Activated T-cell treated with anti-CD3 and anti-CD28 coated beads, Interleukin-2, amount 50 U/mL, for 72 hours (primary cell): ENCODE results near the gene PCSK6. TPM values are rescaled to one million over a fixed set of nuclear protein-coding genes. Genes with fewer than 3 reads are reported as not detected.
A peak's percentile ranks its signal among the peaks of the same experiment; 100 is the strongest.

ENCODE experiments used
- ATAC-seq, 2 donors: fragments of 150-1000 bp; cut with Tn5 transposase; replicated peaks in 1 of 2; 2 replicates each; pipeline ENCODE4 v1.10.0; 2021; ENCODE audit warnings: moderate library complexity in 2 of 2, mild to moderate bottlenecking in 1 of 2
- DNase-seq, 2 donors: peaks; one replicate each; pipeline ENCODE4 v3.0.0; 2021 to 2022; ENCODE audit warnings: mixed read lengths in 1 of 2
- H3K27ac Mint-ChIP-seq: one replicate; pipeline ENCODE4 v1.8.0; 2022; ENCODE audit warnings: mild to moderate bottlenecking, moderate library complexity, mixed read lengths
- H3K27me3 Mint-ChIP-seq: one replicate; pipeline ENCODE4 v1.8.0; 2022; ENCODE audit warnings: low read depth, mixed read lengths
- H3K36me3 Mint-ChIP-seq, 2 donors: one replicate each; pipeline ENCODE4 v1.8.0; 2022; ENCODE audit warnings: mixed read lengths in 2 of 2, mild to moderate bottlenecking in 1 of 2; ENCODE audit not compliant: insufficient read depth in 2 of 2
- H3K4me1 Mint-ChIP-seq: one replicate; pipeline ENCODE4 v1.8.0; 2022; ENCODE audit warnings: low read depth, mixed read lengths
- H3K4me3 Mint-ChIP-seq, 2 donors: one replicate each; pipeline ENCODE4 v1.8.0; 2022; ENCODE audit warnings: mild to moderate bottlenecking in 2 of 2, mixed read lengths in 2 of 2, moderate library complexity in 2 of 2
- H3K9me3 Mint-ChIP-seq, 2 donors: one replicate each; pipeline ENCODE4 v1.8.0; 2022; ENCODE audit warnings: mixed read lengths in 2 of 2
- total RNA-seq, 2 donors: library from RNA; stranded (reverse); gene quantifications; one replicate each; pipeline ENCODE4 v1.2.3, GENCODE V29; 2022

Gene PCSK6
- 1 to 10 TPM in 1 of 2 donors, under 1 TPM in 1; 0.51 to 2.3 TPM for total RNA-seq

- Mint-ChIP-seq H3K9me3 (no peaks in the 10 kb centered on the region), H3K27ac (no peak within 1 kb of the TSS), H3K36me3 (peaks cover 0 to 2% of the 10 kb centered on the region in 2 donors), H3K4me1 (peaks cover 6% of the 10 kb centered on the region), H3K27me3 (peaks cover 66% of the 10 kb centered on the region), H3K4me3 (peak within 1 kb of the TSS; percentile 69)
- ATAC-seq, result peak; percentile 42 to 54
- peak in 1 of 2 donors; percentile 19 for DNase-seq
Observed at GRCh38 chr15:101489599-101490407, at the start of gene PCSK6. Gene PCSK6 (minus strand): TSS chr15:101489707. CDS start chr15:101489670, 37 bp downstream.

GRCh38 chr15:101538996-101539395 lies 49.5 kb upstream of the PCSK6 start:
- Mint-ChIP-seq H3K4me3 (no peak overlapping the region), H3K27me3 (peaks cover 14% of the 10 kb centered on the region), H3K27ac (no peak overlapping the region), H3K9me3 (no peaks in the 10 kb centered on the region), H3K4me1 (no peaks in the 10 kb centered on the region), H3K36me3 (no peaks in the 10 kb centered on the region)
- no peak for ATAC-seq
- DNase-seq, result no peak

- no peaks in the 10 kb centered on the region for H3K4me1 Mint-ChIP-seq
- no peaks in the 10 kb centered on the region for H3K9me3 Mint-ChIP-seq
- H3K27me3 Mint-ChIP-seq, result peaks cover 9% of the 10 kb centered on the region
- ATAC-seq (no peak), DNase-seq (no peak)
- H3K36me3 Mint-ChIP-seq, result no peaks in the 10 kb centered on the region
- no peak overlapping the region for H3K4me3 Mint-ChIP-seq
- H3K27ac Mint-ChIP-seq, result no peak overlapping the region
Observed at GRCh38 chr15:101538177-101538576, 48.7 kb upstream of the PCSK6 start.

GRCh38 chr15:101537483-101538080 lies 48.1 kb upstream of the PCSK6 start:
- no peaks in the 10 kb centered on the region for H3K36me3 Mint-ChIP-seq
- DNase-seq, result no peak
- ATAC-seq, result no peak
- H3K4me3 Mint-ChIP-seq, result no peak overlapping the region
- H3K4me1 Mint-ChIP-seq, result no peaks in the 10 kb centered on the region
- H3K9me3 Mint-ChIP-seq, result no peaks in the 10 kb centered on the region
- H3K27ac Mint-ChIP-seq, result no peak overlapping the region
- H3K27me3 Mint-ChIP-seq, result peaks cover 8% of the 10 kb centered on the region

- ATAC-seq (no peak), DNase-seq (no peak)
- no peak overlapping the region for H3K4me3 Mint-ChIP-seq
- no peaks in the 10 kb centered on the region for H3K4me1 Mint-ChIP-seq
- H3K9me3 Mint-ChIP-seq, result no peaks in the 10 kb centered on the region
- H3K36me3 Mint-ChIP-seq, result no peaks in the 10 kb centered on the region
- peaks cover 8% of the 10 kb centered on the region for H3K27me3 Mint-ChIP-seq
- no peak overlapping the region for H3K27ac Mint-ChIP-seq
Observed at GRCh38 chr15:101536875-101537405, 47.4 kb upstream of the PCSK6 start.

- DNase-seq, result no peak
- H3K27ac Mint-ChIP-seq, result no peak overlapping the region
- no peaks in the 10 kb centered on the region for H3K4me1 Mint-ChIP-seq
- no peaks in the 10 kb centered on the region for H3K36me3 Mint-ChIP-seq
- ATAC-seq, result no peak
- peaks cover 8% of the 10 kb centered on the region for H3K27me3 Mint-ChIP-seq
- no peak overlapping the region for H3K4me3 Mint-ChIP-seq
- no peaks in the 10 kb centered on the region for H3K9me3 Mint-ChIP-seq
Observed at GRCh38 chr15:101536166-101536874, 46.8 kb upstream of the PCSK6 start.

GRCh38 chr15:101535170-101535902 lies 45.8 kb upstream of the PCSK6 start:
- Mint-ChIP-seq H3K36me3 (no peaks in the 10 kb centered on the region), H3K4me3 (no peak overlapping the region), H3K4me1 (no peaks in the 10 kb centered on the region), H3K27ac (no peak overlapping the region), H3K9me3 (no peaks in the 10 kb centered on the region), H3K27me3 (peaks cover 8% of the 10 kb centered on the region)
- DNase-seq (no peak), ATAC-seq (no peak)

- ATAC-seq, result no peak
- H3K9me3 Mint-ChIP-seq, result no peaks in the 10 kb centered on the region
- no peak for DNase-seq
- H3K4me1 Mint-ChIP-seq, result no peaks in the 10 kb centered on the region
- no peak overlapping the region for H3K4me3 Mint-ChIP-seq
- peaks cover 8% of the 10 kb centered on the region for H3K27me3 Mint-ChIP-seq
- H3K27ac Mint-ChIP-seq, result no peak overlapping the region
- no peaks in the 10 kb centered on the region for H3K36me3 Mint-ChIP-seq
Observed at GRCh38 chr15:101534376-101534970, 45.0 kb upstream of the PCSK6 start.

GRCh38 chr15:101533371-101534140 lies 44.0 kb upstream of the PCSK6 start:
- no peaks in the 10 kb centered on the region for H3K36me3 Mint-ChIP-seq
- H3K27me3 Mint-ChIP-seq, result peaks cover 8% of the 10 kb centered on the region
- DNase-seq (no peak), ATAC-seq (no peak)
- H3K4me1 Mint-ChIP-seq, result no peaks in the 10 kb centered on the region
- no peaks in the 10 kb centered on the region for H3K9me3 Mint-ChIP-seq
- H3K27ac Mint-ChIP-seq, result no peak overlapping the region
- H3K4me3 Mint-ChIP-seq, result no peak overlapping the region

GRCh38 chr15:101532865-101533264 lies 43.4 kb upstream of the PCSK6 start:
- H3K27me3 Mint-ChIP-seq, result peaks cover 8% of the 10 kb centered on the region
- H3K4me3 Mint-ChIP-seq, result no peak overlapping the region
- H3K4me1 Mint-ChIP-seq, result no peaks in the 10 kb centered on the region
- H3K27ac Mint-ChIP-seq, result no peak overlapping the region
- no peak for ATAC-seq
- H3K36me3 Mint-ChIP-seq, result no peaks in the 10 kb centered on the region
- no peak for DNase-seq
- H3K9me3 Mint-ChIP-seq, result no peaks in the 10 kb centered on the region

- Mint-ChIP-seq H3K9me3 (no peaks in the 10 kb centered on the region), H3K27ac (no peak overlapping the region), H3K36me3 (no peaks in the 10 kb centered on the region), H3K4me3 (no peak overlapping the region), H3K4me1 (no peaks in the 10 kb centered on the region), H3K27me3 (peaks cover 8% of the 10 kb centered on the region)
- DNase-seq (no peak), ATAC-seq (no peak)
Observed at GRCh38 chr15:101531170-101531569, 41.7 kb upstream of the PCSK6 start.
